H9 (cell line): ENCODE data around the gene SLC16A10. TPM values are rescaled to one million over a fixed set of nuclear protein-coding genes. Genes with fewer than 3 reads are reported as not detected.

ENCODE experiments used
- DNase-seq: peaks from one replicate; pipeline ENCODE4 v3.0.0-alpha.2; 2017
- H2AFZ ChIP-seq: one replicate; pipeline ENCODE4 v1.6.1; 2013; ENCODE audit warnings: mild to moderate bottlenecking, low read length, control low read depth, moderate library complexity
- H2AK5ac ChIP-seq: 2 replicates; pipeline ENCODE4 v1.6.1; 2013; ENCODE audit warnings: low read length, control low read depth, mixed read lengths; ENCODE audit not compliant: insufficient read length
- H2BK120ac ChIP-seq: one replicate; pipeline ENCODE4 v1.6.1; 2013; ENCODE audit warnings: low read depth, mild to moderate bottlenecking, low read length, control low read depth, inconsistent platforms; ENCODE audit not compliant: poor library complexity, severe bottlenecking
- H2BK12ac ChIP-seq: 2 replicates; pipeline ENCODE4 v1.6.1; 2013; ENCODE audit warnings: low read length, control low read depth, mixed read lengths, low read depth; ENCODE audit not compliant: insufficient read length
- H2BK15ac ChIP-seq: 2 replicates; pipeline ENCODE4 v1.6.1; 2013; ENCODE audit warnings: low read depth, low read length, control low read depth
- H2BK20ac ChIP-seq: one replicate; pipeline ENCODE4 v1.6.1; 2013; ENCODE audit warnings: low read depth, mild to moderate bottlenecking, low read length, control low read depth, inconsistent platforms; ENCODE audit not compliant: poor library complexity, severe bottlenecking
- H2BK5ac ChIP-seq: 2 replicates; pipeline ENCODE4 v1.6.1; 2013; ENCODE audit warnings: low read length, control low read depth, mixed read lengths; ENCODE audit not compliant: insufficient read length
- H3K14ac ChIP-seq: 2 replicates; pipeline ENCODE4 v1.6.1; 2013; ENCODE audit warnings: low read length, control low read depth; ENCODE audit not compliant: insufficient read depth
- H3K18ac ChIP-seq: 2 replicates; pipeline ENCODE4 v1.6.1; 2013; ENCODE audit warnings: low read depth, mild to moderate bottlenecking, mixed read lengths, low read length, control low read depth; ENCODE audit not compliant: insufficient read length
- H3K23ac ChIP-seq: 2 replicates; pipeline ENCODE4 v1.6.1; 2013; ENCODE audit warnings: low read length, control low read depth, mixed read lengths, low read depth; ENCODE audit not compliant: insufficient read length
- H3K23me2 ChIP-seq: 2 replicates; pipeline ENCODE4 v1.6.1; 2013; ENCODE audit warnings: low read depth, mild to moderate bottlenecking, mixed read lengths, low read length, control low read depth; ENCODE audit not compliant: insufficient read length, poor library complexity, severe bottlenecking
- H3K27ac ChIP-seq: 2 replicates; pipeline ENCODE4 v1.5.1; 2013; ENCODE audit warnings: low read length, control low read depth, mixed read lengths, low read depth; ENCODE audit not compliant: insufficient read length
- H3K27me3 ChIP-seq: 2 replicates; pipeline ENCODE4 v1.6.1; 2013; ENCODE audit warnings: low read length, control low read depth, inconsistent platforms; ENCODE audit not compliant: insufficient read depth
- H3K4ac ChIP-seq: 2 replicates; pipeline ENCODE4 v1.6.1; 2013; ENCODE audit warnings: low read depth, mild to moderate bottlenecking, control low read depth, inconsistent platforms, low read length, moderate library complexity
- H3K4me1 ChIP-seq: 2 replicates; pipeline ENCODE4 v1.6.1; 2013; ENCODE audit warnings: low read length, control low read depth, inconsistent platforms; ENCODE audit not compliant: insufficient read depth
- H3K4me2 ChIP-seq: 2 replicates; pipeline ENCODE4 v1.6.1; 2013; ENCODE audit warnings: low read length, control low read depth, mixed read lengths; ENCODE audit not compliant: insufficient read length, insufficient read depth
- H3K56ac ChIP-seq: 2 replicates; pipeline ENCODE4 v1.6.1; 2013; ENCODE audit warnings: low read depth, mild to moderate bottlenecking, mixed read lengths, low read length, control low read depth; ENCODE audit not compliant: insufficient read length
- H3K79me1 ChIP-seq: 2 replicates; pipeline ENCODE4 v1.6.1; 2013; ENCODE audit warnings: low read depth, mild to moderate bottlenecking, moderate library complexity, low read length, control low read depth, inconsistent platforms; ENCODE audit not compliant: insufficient read depth, poor library complexity, severe bottlenecking
- H3K79me2 ChIP-seq: 2 replicates; pipeline ENCODE4 v1.6.1; 2013; ENCODE audit warnings: low read length, control low read depth, inconsistent platforms; ENCODE audit not compliant: insufficient read depth
- H3K9ac ChIP-seq: 2 replicates; pipeline ENCODE4 v1.6.1; 2013; ENCODE audit warnings: low read length, control low read depth, mixed read lengths; ENCODE audit not compliant: insufficient read length; ENCODE audit errors: extremely low read depth
- H3K9me3 ChIP-seq: one replicate; pipeline ENCODE4 v1.6.1; 2013; ENCODE audit warnings: low read depth, low read length, inconsistent platforms; ENCODE audit not compliant: control insufficient read depth
- H3T11ph ChIP-seq: one replicate; pipeline ENCODE4 v1.6.1; 2013; ENCODE audit warnings: mild to moderate bottlenecking, low read length, control low read depth, inconsistent platforms
- H4K20me1 ChIP-seq: one replicate; pipeline ENCODE4 v1.6.1; 2013; ENCODE audit not compliant: control insufficient read depth, insufficient read length, insufficient read depth
- H4K5ac ChIP-seq: 2 replicates; pipeline ENCODE4 v1.6.1; 2013; ENCODE audit warnings: low read depth, mild to moderate bottlenecking, mixed read lengths, low read length, control low read depth; ENCODE audit not compliant: insufficient read length
- H4K8ac ChIP-seq: replicated peaks from 2 replicates; pipeline ENCODE4 v1.6.1; 2013; ENCODE audit warnings: low read length, control low read depth, mixed read lengths, low read depth; ENCODE audit not compliant: insufficient read length
- H4K91ac ChIP-seq: 2 replicates; pipeline ENCODE4 v1.6.1; 2013; ENCODE audit warnings: low read depth, mild to moderate bottlenecking, moderate library complexity, mixed read lengths, low read length, control low read depth; ENCODE audit not compliant: insufficient read length
- H3K27ac Mint-ChIP-seq, 3 experiments: 2 replicates in 2 of 3; 3 replicates in 1 of 3; pipeline ENCODE4 v1.8.0; 2020 to 2021; ENCODE audit warnings: mixed read lengths in 3 of 3, mild to moderate bottlenecking in 1 of 3, moderate library complexity in 1 of 3
- H3K27me3 Mint-ChIP-seq: 2 replicates; pipeline ENCODE4 v1.8.0; 2021; ENCODE audit warnings: low read depth, mild to moderate bottlenecking, moderate library complexity, mixed read lengths
- H3K36me3 Mint-ChIP-seq, 3 experiments: 2 replicates in 2 of 3; 3 replicates in 1 of 3; pipeline ENCODE4 v1.8.0; 2020 to 2021; ENCODE audit warnings: low read depth in 3 of 3, mixed read lengths in 3 of 3; ENCODE audit not compliant: insufficient read depth in 1 of 3
- H3K4me1 Mint-ChIP-seq, 2 experiments: 2 replicates each; pipeline ENCODE4 v1.8.0; 2020; ENCODE audit warnings: mixed read lengths in 2 of 2
- H3K4me3 Mint-ChIP-seq, 2 experiments: 2 replicates in 1 of 2; 3 replicates in 1 of 2; pipeline ENCODE4 v1.8.0; 2020 to 2021; ENCODE audit warnings: mild to moderate bottlenecking in 2 of 2, mixed read lengths in 2 of 2, moderate library complexity in 1 of 2
- H3K9me3 Mint-ChIP-seq, 2 experiments: 2 replicates in 1 of 2; 3 replicates in 1 of 2; pipeline ENCODE4 v1.8.0; 2020; ENCODE audit warnings: mild to moderate bottlenecking in 2 of 2, mixed read lengths in 2 of 2, moderate library complexity in 1 of 2
- CTCF ChIP-seq: fragments of 200-600 bp; sonication (generic); conservative IDR thresholded peaks from 3 replicates; pipeline ENCODE4 v1.8.0; 2021; ENCODE audit warnings: antibody characterized with exemption, mild to moderate bottlenecking
- WGBS: extraction: QIAGEN DNeasy Blood & Tissue Kit; methylation state at CpG from one replicate; pipeline ENCODE4 v1.1.7; 2013; ENCODE audit warnings: missing lambda C conversion rate, low lambda C conversion rate, mixed read lengths; ENCODE audit not compliant: insufficient read length; ENCODE audit errors: extremely low coverage; 5-methylcytosine and 5-hydroxymethylcytosine counted together
- total RNA-seq: library from RNA; stranded (reverse); gene quantifications from 2 replicates; pipeline ENCODE4 v1.2.1, GENCODE V29; 2021

Gene SLC16A10
- total RNA-seq, 1 experiment from 2014 or later: 11.4 TPM

DNA sequence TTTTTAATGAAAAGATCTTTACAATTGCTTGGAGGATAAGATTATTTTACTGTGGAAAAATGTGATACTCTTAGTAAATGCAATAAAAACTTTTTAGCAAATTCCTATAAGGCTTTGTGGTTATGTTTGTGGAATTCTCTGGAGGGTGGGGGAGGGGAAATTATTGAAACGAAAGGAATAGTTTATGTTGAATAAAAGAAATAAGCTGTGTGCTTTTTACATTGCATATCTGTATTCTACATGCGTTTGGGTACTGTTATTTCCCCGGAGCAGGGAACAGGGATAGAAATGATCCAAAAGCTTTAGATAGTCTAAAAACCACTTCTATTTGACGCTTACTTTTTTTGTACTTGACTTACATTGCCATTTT lies 143.8 kb downstream of the SLC16A10 start:
- DNase-seq: no peak
- no peaks in the 10 kb centered on the region for H3K27me3 ChIP-seq
- H3K56ac ChIP-seq: no peak overlapping the region
- H3T11ph ChIP-seq: no peak overlapping the region
- H3K9me3 ChIP-seq: no peaks in the 10 kb centered on the region
- no peak overlapping the region for H3K27ac Mint-ChIP-seq
- H3K18ac ChIP-seq: no peak overlapping the region
- H2BK5ac ChIP-seq: no peak overlapping the region
- no peak overlapping the region for H2AK5ac ChIP-seq
- H4K91ac ChIP-seq: no peak overlapping the region
- peaks cover 0 to 3% (median 0%) of the 10 kb centered on the region in 3 experiments; a peak in 1 of 7 replicates for H3K36me3 Mint-ChIP-seq
- no peaks in the 10 kb centered on the region; a peak in 2 of 5 replicates for H3K9me3 Mint-ChIP-seq
- TF ChIP-seq CTCF: no peak
- no peak overlapping the region for H3K23ac ChIP-seq
- no peak overlapping the region for H4K5ac ChIP-seq
- H3K23me2 ChIP-seq: no peaks in the 10 kb centered on the region
- H2BK12ac ChIP-seq: no peak overlapping the region
- no peaks in the 10 kb centered on the region for H3K4me1 ChIP-seq
- no peak overlapping the region for H3K4me2 ChIP-seq
- no peak overlapping the region for H3K27ac ChIP-seq
- no peaks in the 10 kb centered on the region for H3K79me2 ChIP-seq
- H3K27me3 Mint-ChIP-seq: no peaks in the 10 kb centered on the region
- H4K8ac ChIP-seq: no peak overlapping the region
- no peak overlapping the region for H2AFZ ChIP-seq
- no peak overlapping the region for H3K9ac ChIP-seq
- H4K20me1 ChIP-seq: no peaks in the 10 kb centered on the region
- H3K4me1 Mint-ChIP-seq: peaks cover 15 to 17% of the 10 kb centered on the region in 2 experiments
- no peak overlapping the region for H2BK120ac ChIP-seq
- no peaks in the 10 kb centered on the region for H3K79me1 ChIP-seq
- no peak overlapping the region for H3K4me3 Mint-ChIP-seq
- H3K14ac ChIP-seq: no peak overlapping the region
- no peak overlapping the region for H3K4ac ChIP-seq
- no peak overlapping the region for H2BK15ac ChIP-seq
- 100% methylated on average over 1 of the region's 4 CpGs for WGBS
- H2BK20ac ChIP-seq: no peak overlapping the region
